ENCODE data around the gene PTPRE.

GRCh38 chr10:127878475-127879055 is 28.3 kb upstream of the PTPRE start:
- TF ChIP-seq CTCF (conservative IDR thresholded peaks at IDR 0.05; ENCODE audit: low read length) (no peak), EZH2phosphoT487 (IDR thresholded peaks at IDR 0.05; ENCODE audit: borderline replicate concordance) (no peak)

Data from Loucy (cell line).